ENCODE measurements around the gene ARL4C.

ARL4C gene

DNA sequence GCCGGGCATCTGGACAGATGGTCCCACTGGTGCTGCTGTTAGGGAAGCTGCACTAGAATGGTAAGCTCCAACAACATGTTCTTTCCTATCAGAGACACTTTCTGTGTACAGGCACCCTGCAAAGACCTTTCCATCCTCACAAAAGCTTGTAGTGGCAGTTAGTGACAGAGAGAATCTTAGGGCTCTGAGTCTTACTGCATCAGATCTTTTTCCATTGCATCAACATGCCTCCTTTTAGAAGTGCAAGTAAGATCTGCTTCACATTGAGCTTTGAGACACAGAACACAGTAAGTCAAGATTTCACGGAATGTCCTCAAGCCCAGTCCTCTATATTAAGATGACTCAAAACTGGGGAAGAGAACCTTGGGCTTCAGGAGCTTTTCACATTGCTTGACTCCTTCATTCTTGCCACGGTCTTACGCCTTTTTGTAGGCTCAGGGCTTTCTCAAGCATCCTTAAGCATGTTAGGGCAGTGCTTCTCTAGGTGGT, 52.6 kb downstream of the ARL4C start:
- peak; percentile 16 for DNase-seq

Data from activated T-cell treated with anti-CD3 and anti-CD28 coated beads, Interleukin-2, amount 50 U/mL, for 1 hour (primary cell).